H9 (cell line): ENCODE results near the gene MCM8. TPM values are rescaled to one million over a fixed set of nuclear protein-coding genes. Genes with fewer than 3 reads are reported as not detected.

ENCODE experiments used
- DNase-seq: peaks from one replicate; pipeline ENCODE4 v3.0.0-alpha.2; 2017
- H2AFZ ChIP-seq: one replicate; pipeline ENCODE4 v1.6.1; 2013; ENCODE audit warnings: mild to moderate bottlenecking, low read length, control low read depth, moderate library complexity
- H2AK5ac ChIP-seq: 2 replicates; pipeline ENCODE4 v1.6.1; 2013; ENCODE audit warnings: low read length, control low read depth, mixed read lengths; ENCODE audit not compliant: insufficient read length
- H2BK120ac ChIP-seq: one replicate; pipeline ENCODE4 v1.6.1; 2013; ENCODE audit warnings: low read depth, mild to moderate bottlenecking, low read length, control low read depth, inconsistent platforms; ENCODE audit not compliant: poor library complexity, severe bottlenecking
- H2BK12ac ChIP-seq: 2 replicates; pipeline ENCODE4 v1.6.1; 2013; ENCODE audit warnings: low read length, control low read depth, mixed read lengths, low read depth; ENCODE audit not compliant: insufficient read length
- H2BK15ac ChIP-seq: 2 replicates; pipeline ENCODE4 v1.6.1; 2013; ENCODE audit warnings: low read depth, low read length, control low read depth
- H2BK20ac ChIP-seq: one replicate; pipeline ENCODE4 v1.6.1; 2013; ENCODE audit warnings: low read depth, mild to moderate bottlenecking, low read length, control low read depth, inconsistent platforms; ENCODE audit not compliant: poor library complexity, severe bottlenecking
- H2BK5ac ChIP-seq: 2 replicates; pipeline ENCODE4 v1.6.1; 2013; ENCODE audit warnings: low read length, control low read depth, mixed read lengths; ENCODE audit not compliant: insufficient read length
- H3K14ac ChIP-seq: 2 replicates; pipeline ENCODE4 v1.6.1; 2013; ENCODE audit warnings: low read length, control low read depth; ENCODE audit not compliant: insufficient read depth
- H3K18ac ChIP-seq: 2 replicates; pipeline ENCODE4 v1.6.1; 2013; ENCODE audit warnings: low read depth, mild to moderate bottlenecking, mixed read lengths, low read length, control low read depth; ENCODE audit not compliant: insufficient read length
- H3K23ac ChIP-seq: 2 replicates; pipeline ENCODE4 v1.6.1; 2013; ENCODE audit warnings: low read length, control low read depth, mixed read lengths, low read depth; ENCODE audit not compliant: insufficient read length
- H3K23me2 ChIP-seq: 2 replicates; pipeline ENCODE4 v1.6.1; 2013; ENCODE audit warnings: low read depth, mild to moderate bottlenecking, mixed read lengths, low read length, control low read depth; ENCODE audit not compliant: insufficient read length, poor library complexity, severe bottlenecking
- H3K27ac ChIP-seq: 2 replicates; pipeline ENCODE4 v1.5.1; 2013; ENCODE audit warnings: low read length, control low read depth, mixed read lengths, low read depth; ENCODE audit not compliant: insufficient read length
- H3K27me3 ChIP-seq: 2 replicates; pipeline ENCODE4 v1.6.1; 2013; ENCODE audit warnings: low read length, control low read depth, inconsistent platforms; ENCODE audit not compliant: insufficient read depth
- H3K4ac ChIP-seq: 2 replicates; pipeline ENCODE4 v1.6.1; 2013; ENCODE audit warnings: low read depth, mild to moderate bottlenecking, control low read depth, inconsistent platforms, low read length, moderate library complexity
- H3K4me1 ChIP-seq: 2 replicates; pipeline ENCODE4 v1.6.1; 2013; ENCODE audit warnings: low read length, control low read depth, inconsistent platforms; ENCODE audit not compliant: insufficient read depth
- H3K4me2 ChIP-seq: 2 replicates; pipeline ENCODE4 v1.6.1; 2013; ENCODE audit warnings: low read length, control low read depth, mixed read lengths; ENCODE audit not compliant: insufficient read length, insufficient read depth
- H3K56ac ChIP-seq: 2 replicates; pipeline ENCODE4 v1.6.1; 2013; ENCODE audit warnings: low read depth, mild to moderate bottlenecking, mixed read lengths, low read length, control low read depth; ENCODE audit not compliant: insufficient read length
- H3K79me1 ChIP-seq: 2 replicates; pipeline ENCODE4 v1.6.1; 2013; ENCODE audit warnings: low read depth, mild to moderate bottlenecking, moderate library complexity, low read length, control low read depth, inconsistent platforms; ENCODE audit not compliant: insufficient read depth, poor library complexity, severe bottlenecking
- H3K79me2 ChIP-seq: 2 replicates; pipeline ENCODE4 v1.6.1; 2013; ENCODE audit warnings: low read length, control low read depth, inconsistent platforms; ENCODE audit not compliant: insufficient read depth
- H3K9ac ChIP-seq: 2 replicates; pipeline ENCODE4 v1.6.1; 2013; ENCODE audit warnings: low read length, control low read depth, mixed read lengths; ENCODE audit not compliant: insufficient read length; ENCODE audit errors: extremely low read depth
- H3K9me3 ChIP-seq: one replicate; pipeline ENCODE4 v1.6.1; 2013; ENCODE audit warnings: low read depth, low read length, inconsistent platforms; ENCODE audit not compliant: control insufficient read depth
- H3T11ph ChIP-seq: one replicate; pipeline ENCODE4 v1.6.1; 2013; ENCODE audit warnings: mild to moderate bottlenecking, low read length, control low read depth, inconsistent platforms
- H4K20me1 ChIP-seq: one replicate; pipeline ENCODE4 v1.6.1; 2013; ENCODE audit not compliant: control insufficient read depth, insufficient read length, insufficient read depth
- H4K5ac ChIP-seq: 2 replicates; pipeline ENCODE4 v1.6.1; 2013; ENCODE audit warnings: low read depth, mild to moderate bottlenecking, mixed read lengths, low read length, control low read depth; ENCODE audit not compliant: insufficient read length
- H4K8ac ChIP-seq: replicated peaks from 2 replicates; pipeline ENCODE4 v1.6.1; 2013; ENCODE audit warnings: low read length, control low read depth, mixed read lengths, low read depth; ENCODE audit not compliant: insufficient read length
- H4K91ac ChIP-seq: 2 replicates; pipeline ENCODE4 v1.6.1; 2013; ENCODE audit warnings: low read depth, mild to moderate bottlenecking, moderate library complexity, mixed read lengths, low read length, control low read depth; ENCODE audit not compliant: insufficient read length
- H3K27ac Mint-ChIP-seq, 3 experiments: 2 replicates in 2 of 3; 3 replicates in 1 of 3; pipeline ENCODE4 v1.8.0; 2020 to 2021; ENCODE audit warnings: mixed read lengths in 3 of 3, mild to moderate bottlenecking in 1 of 3, moderate library complexity in 1 of 3
- H3K27me3 Mint-ChIP-seq: 2 replicates; pipeline ENCODE4 v1.8.0; 2021; ENCODE audit warnings: low read depth, mild to moderate bottlenecking, moderate library complexity, mixed read lengths
- H3K36me3 Mint-ChIP-seq, 3 experiments: 2 replicates in 2 of 3; 3 replicates in 1 of 3; pipeline ENCODE4 v1.8.0; 2020 to 2021; ENCODE audit warnings: low read depth in 3 of 3, mixed read lengths in 3 of 3; ENCODE audit not compliant: insufficient read depth in 1 of 3
- H3K4me1 Mint-ChIP-seq, 2 experiments: 2 replicates each; pipeline ENCODE4 v1.8.0; 2020; ENCODE audit warnings: mixed read lengths in 2 of 2
- H3K4me3 Mint-ChIP-seq, 2 experiments: 2 replicates in 1 of 2; 3 replicates in 1 of 2; pipeline ENCODE4 v1.8.0; 2020 to 2021; ENCODE audit warnings: mild to moderate bottlenecking in 2 of 2, mixed read lengths in 2 of 2, moderate library complexity in 1 of 2
- H3K9me3 Mint-ChIP-seq, 2 experiments: 2 replicates in 1 of 2; 3 replicates in 1 of 2; pipeline ENCODE4 v1.8.0; 2020; ENCODE audit warnings: mild to moderate bottlenecking in 2 of 2, mixed read lengths in 2 of 2, moderate library complexity in 1 of 2
- WGBS: extraction: QIAGEN DNeasy Blood & Tissue Kit; methylation state at CpG from one replicate; pipeline ENCODE4 v1.1.7; 2013; ENCODE audit warnings: missing lambda C conversion rate, low lambda C conversion rate, mixed read lengths; ENCODE audit not compliant: insufficient read length; ENCODE audit errors: extremely low coverage; 5-methylcytosine and 5-hydroxymethylcytosine counted together
- total RNA-seq: library from RNA; stranded (reverse); gene quantifications from 2 replicates; pipeline ENCODE4 v1.2.1, GENCODE V29; 2021
- TF ChIP-seq, protein P1 (sequence below): fragments of 200-600 bp; sonication (generic); conservative IDR thresholded peaks from 3 replicates; pipeline ENCODE4 v1.8.0; 2021; ENCODE audit warnings: antibody characterized with exemption, mild to moderate bottlenecking

The MCM8 gene
- total RNA-seq, 1 experiment from 2014 or later, result 32.2 TPM

DNA sequence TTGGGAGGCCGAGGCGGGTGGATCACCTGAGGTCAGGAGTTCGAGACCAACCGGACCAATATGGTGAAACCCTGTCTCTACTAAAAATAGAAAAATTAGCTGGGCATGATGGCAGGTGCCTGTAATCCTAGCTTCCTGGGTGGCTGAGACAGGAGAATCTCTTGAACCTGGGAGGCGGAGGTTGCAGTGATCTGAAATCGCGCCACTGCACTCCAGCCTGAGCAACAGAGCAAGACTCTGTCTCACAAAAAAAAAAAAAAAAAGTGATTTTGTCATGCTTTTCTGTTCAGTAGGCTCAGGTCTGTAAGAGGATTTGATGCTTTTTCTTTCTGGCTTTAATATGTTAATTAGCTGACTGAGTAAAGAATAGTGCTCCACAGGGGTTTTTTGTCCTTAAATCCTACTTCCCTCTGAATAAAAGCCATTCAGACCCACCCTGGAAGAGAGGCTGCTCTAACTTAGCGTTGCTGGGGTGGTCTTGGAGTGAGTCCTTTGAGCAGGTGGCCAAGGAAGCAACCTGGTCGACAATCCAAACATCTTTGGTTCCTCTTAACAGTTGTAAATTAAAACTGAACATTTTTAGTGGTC is 19.0 kb downstream of the MCM8 start:
- Histone ChIP-seq H3K23me2 (no peaks in the 10 kb centered on the region), H2BK20ac (no peak overlapping the region), H3K14ac (no peak overlapping the region), H3K9me3 (no peaks in the 10 kb centered on the region), H3K27ac (no peak overlapping the region), H3K79me2 (no peaks in the 10 kb centered on the region), H3K4me2 (no peak overlapping the region), H4K91ac (no peak overlapping the region), H3K18ac (no peak overlapping the region), H3K4me1 (no peaks in the 10 kb centered on the region), H2BK5ac (no peak overlapping the region), H3K4ac (no peak overlapping the region), H3K79me1 (no peaks in the 10 kb centered on the region), H3K27me3 (peaks cover 18% of the 10 kb centered on the region; the same call in 1 of the 2 replicates), H2BK120ac (no peak overlapping the region), H3K23ac (no peak overlapping the region), H2AFZ (no peak overlapping the region), H4K20me1 (no peaks in the 10 kb centered on the region), H2BK15ac (no peak overlapping the region), H4K8ac (no peak overlapping the region), H2BK12ac (no peak overlapping the region), H2AK5ac (no peak overlapping the region), H3K56ac (no peak overlapping the region), H3K9ac (no peak overlapping the region), H4K5ac (no peak overlapping the region), H3T11ph (no peak overlapping the region)
- no peaks in the 10 kb centered on the region for H3K9me3 Mint-ChIP-seq
- WGBS, result no CpG with 5 or more reads among the region's 9 CpGs
- H3K4me3 Mint-ChIP-seq, result no peak overlapping the region
- peaks cover 32 to 83% (median 58%) of the 10 kb centered on the region in 3 experiments for H3K36me3 Mint-ChIP-seq
- H3K4me1 Mint-ChIP-seq, result peaks cover 19 to 22% of the 10 kb centered on the region in 2 experiments
- H3K27ac Mint-ChIP-seq, result no peak overlapping the region
- TF ChIP-seq, protein P1, sequence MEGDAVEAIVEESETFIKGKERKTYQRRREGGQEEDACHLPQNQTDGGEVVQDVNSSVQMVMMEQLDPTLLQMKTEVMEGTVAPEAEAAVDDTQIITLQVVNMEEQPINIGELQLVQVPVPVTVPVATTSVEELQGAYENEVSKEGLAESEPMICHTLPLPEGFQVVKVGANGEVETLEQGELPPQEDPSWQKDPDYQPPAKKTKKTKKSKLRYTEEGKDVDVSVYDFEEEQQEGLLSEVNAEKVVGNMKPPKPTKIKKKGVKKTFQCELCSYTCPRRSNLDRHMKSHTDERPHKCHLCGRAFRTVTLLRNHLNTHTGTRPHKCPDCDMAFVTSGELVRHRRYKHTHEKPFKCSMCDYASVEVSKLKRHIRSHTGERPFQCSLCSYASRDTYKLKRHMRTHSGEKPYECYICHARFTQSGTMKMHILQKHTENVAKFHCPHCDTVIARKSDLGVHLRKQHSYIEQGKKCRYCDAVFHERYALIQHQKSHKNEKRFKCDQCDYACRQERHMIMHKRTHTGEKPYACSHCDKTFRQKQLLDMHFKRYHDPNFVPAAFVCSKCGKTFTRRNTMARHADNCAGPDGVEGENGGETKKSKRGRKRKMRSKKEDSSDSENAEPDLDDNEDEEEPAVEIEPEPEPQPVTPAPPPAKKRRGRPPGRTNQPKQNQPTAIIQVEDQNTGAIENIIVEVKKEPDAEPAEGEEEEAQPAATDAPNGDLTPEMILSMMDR, result no peak
- peak; percentile 67 for DNase-seq
- peaks cover 88% of the 10 kb centered on the region for H3K27me3 Mint-ChIP-seq
